ENCODE data around the gene TAS1R3.

The TAS1R3 gene

DNA sequence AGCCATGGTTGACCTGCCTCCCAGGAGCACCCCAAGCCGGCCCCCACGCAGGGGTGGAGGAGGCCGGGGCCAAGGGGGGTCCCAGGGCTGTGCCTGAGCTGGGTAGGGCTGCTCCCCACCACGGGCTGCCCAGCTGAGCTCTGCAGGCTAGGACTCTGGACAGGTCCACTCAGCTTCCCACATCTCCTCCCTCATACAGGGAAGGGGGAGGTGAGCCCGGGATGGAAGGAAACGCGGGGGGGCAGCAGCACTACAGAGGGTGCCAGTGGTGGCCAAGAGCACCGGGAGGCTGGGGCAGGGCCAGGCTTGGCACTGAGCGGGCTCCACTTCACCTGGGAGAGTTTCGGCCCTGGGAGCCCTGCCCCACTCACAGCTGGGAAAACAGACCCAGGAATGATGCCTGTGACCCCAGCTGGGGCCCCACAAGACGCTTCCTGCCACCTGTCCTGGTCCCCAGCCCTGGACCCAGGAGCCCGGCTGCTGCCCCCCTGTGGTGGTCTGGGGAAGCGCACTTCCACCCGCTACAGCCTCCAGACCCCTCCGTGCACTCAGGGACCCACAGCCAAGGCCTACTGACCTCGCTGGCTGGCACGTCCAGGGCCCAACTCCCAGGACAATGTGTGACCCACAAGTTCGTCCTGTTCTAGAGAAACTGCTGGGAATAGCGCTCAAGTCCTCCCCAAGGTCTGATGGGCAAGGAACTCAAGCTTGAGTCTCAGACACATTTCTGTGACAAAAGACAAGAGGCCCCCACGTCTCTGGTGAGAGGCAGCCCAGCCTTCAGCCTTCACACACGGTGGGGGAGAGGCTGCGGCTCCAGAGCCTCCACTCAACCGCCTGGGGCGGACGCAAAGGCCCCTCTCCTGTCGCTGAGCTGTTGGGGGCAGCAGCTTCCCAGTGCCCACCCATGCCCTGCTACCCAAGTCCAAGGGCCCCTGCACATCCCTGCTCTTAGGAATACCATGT lies 40.9 kb downstream of the TAS1R3 start:
- peak; percentile 85 for DNase-seq (ENCODE audit: low spot score)

DNA sequence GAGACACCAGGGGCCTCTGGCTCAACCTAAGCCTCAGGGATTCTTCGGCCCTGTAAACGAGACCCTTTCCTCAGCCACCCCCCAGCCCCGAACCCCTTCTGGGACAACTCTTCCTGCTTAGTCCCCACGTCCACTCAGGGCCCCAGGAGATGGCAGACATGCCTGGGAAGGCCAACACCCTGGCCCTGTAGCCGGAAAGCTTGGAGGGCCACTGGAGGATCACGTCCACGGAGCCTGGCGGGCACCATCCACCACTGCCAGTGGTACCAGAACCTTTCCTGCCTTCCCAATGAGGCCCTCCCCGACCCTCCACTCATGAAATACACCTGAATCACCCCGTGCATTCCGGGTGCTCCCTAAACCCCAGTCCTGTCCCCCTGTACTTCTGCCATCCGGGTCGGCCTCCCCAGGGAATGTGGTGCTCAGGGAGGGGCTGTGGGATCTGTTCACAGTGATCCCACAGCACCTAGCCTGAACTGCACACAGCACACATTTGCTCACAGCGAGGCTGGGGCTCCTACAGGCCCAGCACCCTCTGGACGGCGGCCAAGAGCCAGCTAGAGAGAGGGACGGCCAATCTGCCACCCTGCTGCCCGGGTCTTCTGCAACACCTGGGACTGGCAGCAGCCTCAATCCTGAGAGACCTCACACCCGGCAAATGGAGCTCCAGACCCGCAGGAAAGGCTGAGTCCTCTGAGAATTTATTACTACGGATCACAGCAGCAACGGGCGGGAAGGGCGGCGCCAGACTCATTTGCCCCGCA lies 42.2 kb downstream of the TAS1R3 start:
- no peak for DNase-seq (ENCODE audit: low spot score)

GRCh38 chr1:1373815-1374588 lies 42.9 kb downstream of the TAS1R3 start:
- DNase-seq (ENCODE audit: low spot score), result no peak

GRCh38 chr1:1374589-1374928 lies 43.5 kb downstream of the TAS1R3 start:
- no peak for DNase-seq (ENCODE audit: low spot score)

DNA sequence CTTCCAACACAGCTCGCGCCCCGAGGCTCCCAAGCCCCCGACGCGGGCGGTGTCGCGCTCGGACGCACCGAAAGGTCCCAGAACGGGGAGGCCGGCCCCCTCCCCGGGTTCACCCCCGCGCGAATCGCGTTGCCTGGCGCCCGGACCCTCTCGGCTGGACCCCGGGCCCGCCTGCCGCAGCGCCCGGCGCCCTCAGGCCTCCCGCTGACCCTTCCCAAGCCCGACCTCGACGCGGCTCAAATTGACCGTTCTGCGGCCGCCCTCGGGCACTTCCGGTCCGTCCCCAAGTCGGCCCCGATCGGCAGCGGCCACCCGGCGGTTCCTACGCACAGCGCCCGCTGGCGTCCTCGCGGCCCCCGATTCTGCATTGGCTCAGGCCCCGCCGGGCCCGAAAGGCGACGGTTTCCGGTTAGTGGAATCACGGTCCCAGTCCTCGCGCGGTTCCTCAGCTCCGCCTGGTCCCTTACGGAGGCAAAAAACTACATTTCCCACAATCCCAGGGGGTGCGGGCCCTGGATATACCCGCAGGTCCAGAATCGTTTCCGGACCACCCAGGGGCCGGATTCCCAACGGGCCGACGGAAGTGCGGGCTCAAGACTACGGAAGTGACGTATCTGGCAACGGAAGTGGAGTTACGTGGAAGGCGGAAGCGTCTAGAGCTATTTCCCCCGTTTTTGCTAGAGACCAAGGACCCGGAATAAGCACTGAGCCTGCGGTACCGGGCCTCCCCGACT lies 44.0 kb downstream of the TAS1R3 start, which contains the start of gene AURKAIP1:
AURKAIP1 (minus strand) TSS at position 279 of the 734 bp plus-strand sequence. CDS start 451 bp downstream, outside the sequence.
- DNase-seq (ENCODE audit: low spot score), result peak; percentile 97

DNA sequence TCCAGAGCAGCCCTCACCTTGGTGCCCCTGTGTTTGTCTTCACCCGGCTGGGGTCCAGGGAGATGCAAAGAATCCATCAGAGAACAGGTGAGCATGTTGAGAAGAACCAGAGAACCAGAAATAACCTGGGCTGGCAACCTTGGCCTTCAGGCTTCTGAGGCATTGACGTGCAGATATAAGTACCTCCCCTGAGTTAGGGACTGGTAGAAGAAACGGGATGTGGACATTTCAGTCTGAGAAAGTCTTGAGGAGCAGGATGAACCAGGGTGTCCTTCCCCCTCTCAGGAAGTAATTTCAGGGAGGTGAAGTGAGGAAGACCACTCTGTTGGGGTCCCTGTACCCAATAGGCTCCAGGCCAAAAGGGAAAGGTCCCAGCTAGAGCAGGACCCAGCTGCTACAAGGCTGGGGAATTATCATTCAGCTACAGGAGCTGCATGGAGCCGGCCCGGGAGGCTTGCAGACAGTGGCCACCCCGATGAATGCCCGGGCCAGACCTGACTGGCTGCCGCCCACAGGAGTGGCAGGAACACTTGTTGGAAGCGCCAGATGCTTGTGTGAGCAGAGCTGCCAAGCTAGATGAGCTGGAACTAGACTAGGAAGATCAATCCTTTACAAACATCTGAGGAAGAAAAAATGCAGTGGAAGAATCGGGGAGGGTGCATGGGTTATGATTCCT lies 45.6 kb downstream of the TAS1R3 start:
- no peak for DNase-seq (ENCODE audit: low spot score)

GRCh38 chr1:1377540-1378205 lies 46.6 kb downstream of the TAS1R3 start:
- DNase-seq (ENCODE audit: low spot score), result no peak

- no peak for DNase-seq (ENCODE audit: low spot score)
Measured at GRCh38 chr1:1380860-1381259, 49.8 kb downstream of the TAS1R3 start.

DNA sequence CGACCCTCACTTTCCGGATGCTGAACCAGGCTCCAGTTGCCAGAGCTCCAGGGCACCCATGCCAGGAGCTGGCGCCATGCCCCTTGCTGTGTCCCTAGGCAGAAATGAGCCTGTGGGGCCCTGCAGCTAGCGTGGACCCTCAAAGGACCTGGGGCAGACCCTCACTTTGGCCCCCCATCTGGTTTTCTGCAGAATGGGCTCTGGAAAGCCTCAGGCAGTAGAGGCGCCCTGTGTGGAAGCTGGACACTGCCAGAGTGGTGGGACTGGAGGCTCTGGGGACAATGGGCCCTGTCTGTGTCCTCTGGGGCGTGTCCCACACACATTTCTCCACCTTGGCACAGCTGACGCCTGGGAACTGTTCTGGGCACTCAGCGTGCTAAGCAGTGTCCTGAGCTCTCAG lies 50.2 kb downstream of the TAS1R3 start:
- DNase-seq (ENCODE audit: low spot score), result no peak
